GM12872 (cell line): ENCODE data around the gene CDK19.

Source experiments
- TF ChIP-seq, protein P1 (sequence below): IDR thresholded peaks from 3 replicates; pipeline ENCODE4 v1.5.1; 2011; ENCODE audit warnings: low read depth, mild to moderate bottlenecking, low read length, moderate library complexity; ENCODE audit not compliant: insufficient read depth

CDK19 gene

DNA sequence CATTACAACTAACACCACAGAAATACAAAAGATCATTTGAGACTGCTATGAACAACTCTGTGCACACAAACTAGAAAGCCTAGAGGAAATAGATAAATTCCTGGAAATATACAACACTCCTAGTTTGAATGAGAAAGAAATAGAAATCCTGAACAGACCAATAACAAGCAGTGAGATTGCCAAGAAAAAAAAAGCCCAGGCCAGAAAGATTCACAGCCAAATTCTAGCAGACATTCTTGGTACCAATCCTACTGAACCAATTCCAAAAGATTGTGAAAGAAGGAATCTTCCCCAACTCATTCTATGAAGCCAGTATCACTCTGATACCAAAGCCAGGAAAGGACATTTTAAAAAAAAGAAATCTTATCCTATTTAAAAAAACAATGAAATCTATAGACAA is 7.0 kb upstream of the CDK19 start:
- TF ChIP-seq, protein P1, sequence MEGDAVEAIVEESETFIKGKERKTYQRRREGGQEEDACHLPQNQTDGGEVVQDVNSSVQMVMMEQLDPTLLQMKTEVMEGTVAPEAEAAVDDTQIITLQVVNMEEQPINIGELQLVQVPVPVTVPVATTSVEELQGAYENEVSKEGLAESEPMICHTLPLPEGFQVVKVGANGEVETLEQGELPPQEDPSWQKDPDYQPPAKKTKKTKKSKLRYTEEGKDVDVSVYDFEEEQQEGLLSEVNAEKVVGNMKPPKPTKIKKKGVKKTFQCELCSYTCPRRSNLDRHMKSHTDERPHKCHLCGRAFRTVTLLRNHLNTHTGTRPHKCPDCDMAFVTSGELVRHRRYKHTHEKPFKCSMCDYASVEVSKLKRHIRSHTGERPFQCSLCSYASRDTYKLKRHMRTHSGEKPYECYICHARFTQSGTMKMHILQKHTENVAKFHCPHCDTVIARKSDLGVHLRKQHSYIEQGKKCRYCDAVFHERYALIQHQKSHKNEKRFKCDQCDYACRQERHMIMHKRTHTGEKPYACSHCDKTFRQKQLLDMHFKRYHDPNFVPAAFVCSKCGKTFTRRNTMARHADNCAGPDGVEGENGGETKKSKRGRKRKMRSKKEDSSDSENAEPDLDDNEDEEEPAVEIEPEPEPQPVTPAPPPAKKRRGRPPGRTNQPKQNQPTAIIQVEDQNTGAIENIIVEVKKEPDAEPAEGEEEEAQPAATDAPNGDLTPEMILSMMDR = no peak

DNA sequence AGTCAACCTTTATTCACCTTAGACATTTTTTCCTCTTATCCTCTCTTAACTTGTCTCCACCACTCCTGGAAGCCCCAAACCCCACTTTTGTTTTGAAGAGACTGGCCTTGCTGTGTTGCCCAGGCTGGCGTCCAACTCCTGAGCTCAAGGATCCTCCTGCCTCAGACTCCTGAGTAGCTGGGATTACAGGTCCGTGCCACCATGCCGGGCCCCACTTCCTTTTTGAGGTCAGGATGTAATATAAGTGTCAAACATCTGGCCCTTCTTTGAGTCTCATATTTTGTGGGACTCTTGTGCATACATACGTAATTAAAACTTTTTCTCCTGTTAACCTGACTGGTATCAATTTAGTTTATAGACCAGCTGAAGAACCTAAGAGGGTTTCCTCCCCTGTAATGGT is 1.4 kb upstream of the CDK19 start:
- TF ChIP-seq, protein P1 = no peak

- TF ChIP-seq, protein P1 = no peak
These were observed 256 bp downstream of the CDK19 start for GRCh38 chr6:110815015-110815410.

- TF ChIP-seq, protein P1 = no peak
These were observed 911 bp downstream of the CDK19 start for GRCh38 chr6:110814102-110815014.

DNA sequence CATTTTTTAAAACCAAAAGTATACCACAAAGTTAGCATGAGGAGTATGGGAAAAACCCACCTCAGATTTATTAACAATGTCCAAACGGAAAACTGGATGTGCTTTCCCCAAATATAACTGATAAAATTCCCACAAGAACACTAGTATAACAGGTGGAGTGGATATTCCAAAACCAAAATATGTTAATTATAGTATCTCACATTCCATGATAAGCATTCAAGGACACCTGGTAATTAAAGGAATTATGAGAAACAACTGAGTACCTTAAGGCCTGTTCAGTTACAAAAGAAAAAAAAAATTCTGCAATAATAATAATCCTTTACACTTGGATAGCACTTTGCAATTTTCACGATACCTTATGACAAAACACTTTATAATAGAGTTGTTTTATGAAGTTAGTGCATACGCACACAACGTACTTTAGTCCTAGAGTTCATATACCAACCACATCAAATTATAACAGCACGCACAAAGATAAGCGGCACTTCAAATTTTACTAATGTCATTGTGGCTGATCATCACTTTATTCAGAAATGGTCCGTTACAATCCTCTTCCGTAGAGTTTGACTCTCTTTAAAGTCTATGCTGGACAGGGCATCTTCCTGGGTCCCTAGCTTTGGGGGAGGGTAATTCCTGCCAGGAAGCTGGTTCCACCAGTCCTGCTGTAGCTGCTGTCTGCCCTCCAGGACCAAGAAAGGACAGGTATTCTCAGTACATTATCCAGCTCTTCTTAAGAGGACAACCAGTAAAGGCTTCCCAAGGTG is 1.7 kb downstream of the CDK19 start:
- TF ChIP-seq, protein P1 = no peak

- TF ChIP-seq, protein P1 = no peak
These were observed 2.5 kb downstream of the CDK19 start for GRCh38 chr6:110812719-110813118.

DNA sequence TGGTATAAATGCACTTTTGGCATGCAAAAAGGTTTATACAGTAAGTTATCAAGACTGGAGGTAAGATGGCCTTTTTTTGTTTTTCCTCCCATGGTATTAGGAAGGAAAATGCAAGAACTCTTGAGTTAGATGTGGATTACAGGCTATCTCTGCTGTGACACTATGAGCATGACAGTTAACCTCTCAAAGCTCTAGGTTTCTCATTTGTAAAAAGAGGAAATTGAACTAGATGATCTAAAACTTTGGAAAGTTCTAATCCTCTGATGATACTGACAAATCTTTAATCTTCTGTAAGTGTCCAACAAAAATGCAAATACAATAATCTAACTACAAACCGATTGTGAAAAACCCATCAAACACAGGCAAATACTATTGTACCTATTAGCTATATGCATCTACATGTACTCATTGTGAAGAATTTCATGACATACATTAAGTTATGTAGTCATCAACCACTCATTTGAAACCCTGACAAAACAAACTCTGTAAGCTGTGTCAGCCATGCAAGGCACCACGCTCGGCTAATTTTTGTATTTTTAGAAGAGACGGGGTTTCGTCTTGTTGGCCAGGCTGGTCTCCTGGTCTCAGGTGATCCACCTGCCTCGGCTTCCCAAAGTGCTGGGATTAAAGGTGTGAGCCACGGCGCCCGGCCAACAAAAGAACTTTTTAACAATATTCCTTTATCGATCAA is 4.2 kb downstream of the CDK19 start:
- TF ChIP-seq, protein P1 = no peak
